Measurements from ENCODE around the gene PLK3.

Gene PLK3

DNA sequence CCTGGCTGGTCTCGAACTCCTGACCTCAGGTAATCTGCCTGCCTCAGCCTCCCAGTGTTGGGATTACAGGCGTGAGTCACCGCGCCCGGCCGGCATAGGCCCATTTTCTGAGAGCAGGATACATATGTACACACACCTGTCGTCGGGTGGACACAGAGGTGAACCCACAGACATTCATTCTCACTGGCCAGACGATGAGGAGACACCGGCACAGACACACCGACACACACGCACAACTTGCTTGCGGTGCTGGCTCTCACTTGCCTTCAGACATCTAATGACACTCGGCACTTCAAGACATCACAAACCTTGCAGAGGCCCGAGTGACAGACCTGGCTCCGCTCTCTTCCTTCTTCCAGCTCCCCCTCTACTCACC lies 42.3 kb downstream of the PLK3 start:
- H3K4me1 Mint-ChIP-seq (ENCODE audit: low read depth): no peaks in the 10 kb centered on the region
- peaks cover 28% of the 10 kb centered on the region for H3K27me3 Mint-ChIP-seq (ENCODE audit: low read depth)
- peak overlapping the region; percentile 14 for H3K4me3 Mint-ChIP-seq
- H3K27ac Mint-ChIP-seq: no peak overlapping the region
- peaks cover 5% of the 10 kb centered on the region for H3K36me3 Mint-ChIP-seq (ENCODE audit: low read depth)
- no peaks in the 10 kb centered on the region for H3K9me3 Mint-ChIP-seq

DNA sequence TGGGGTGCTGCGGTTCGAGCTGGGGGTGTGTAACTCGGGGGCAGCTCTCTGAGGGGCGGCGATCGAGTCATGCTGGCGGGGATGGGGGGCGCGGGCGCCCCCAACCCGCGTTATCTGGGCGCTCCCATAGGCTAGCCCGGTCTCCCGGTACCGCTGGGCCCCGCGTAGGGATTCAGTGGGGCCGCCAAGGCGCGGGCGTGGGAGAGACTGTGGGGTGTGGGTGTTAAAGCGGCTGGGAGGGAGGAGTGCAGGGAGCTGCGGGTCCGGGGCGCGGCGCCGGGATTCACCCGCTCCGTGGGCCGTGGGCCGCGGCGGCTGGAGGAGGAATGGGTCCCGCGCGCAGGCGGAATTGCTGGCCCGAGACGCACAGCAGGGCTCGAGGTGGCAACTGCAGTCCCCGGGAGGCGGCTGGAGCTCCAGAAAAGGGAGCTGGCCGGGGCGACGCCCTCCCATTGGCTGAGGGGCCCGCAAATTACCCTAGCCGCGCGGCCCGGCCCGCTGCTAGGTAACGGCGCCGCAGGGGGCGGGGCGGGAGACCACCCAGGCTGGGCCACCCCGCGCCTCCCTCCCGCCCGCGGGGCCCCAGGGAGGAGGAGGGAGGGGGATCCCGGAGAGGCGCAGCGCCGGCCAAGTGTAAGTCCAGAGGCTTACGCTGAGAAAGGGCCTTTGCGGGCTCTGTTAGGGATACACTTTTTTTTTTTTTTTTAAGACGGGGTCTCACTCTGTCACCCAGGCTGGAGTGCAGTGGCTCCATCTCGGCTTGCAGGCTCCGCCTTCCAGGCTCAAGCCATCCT lies 42.9 kb downstream of the PLK3 start, which contains the start of gene PTCH2:
Gene PTCH2 (minus strand): TSS at position 392 of the 794 bp plus-strand sequence. CDS start 321 bp downstream, at position 71.
- no peaks in the 10 kb centered on the region for H3K9me3 Mint-ChIP-seq
- no peaks in the 10 kb centered on the region for H3K4me1 Mint-ChIP-seq (ENCODE audit: low read depth)
- peaks cover 5% of the 10 kb centered on the region for H3K36me3 Mint-ChIP-seq (ENCODE audit: low read depth)
- H3K4me3 Mint-ChIP-seq: peak within 1 kb of the TSS; percentile 23
- peaks cover 28% of the 10 kb centered on the region for H3K27me3 Mint-ChIP-seq (ENCODE audit: low read depth)
- no peak within 1 kb of the TSS for H3K27ac Mint-ChIP-seq

DNA sequence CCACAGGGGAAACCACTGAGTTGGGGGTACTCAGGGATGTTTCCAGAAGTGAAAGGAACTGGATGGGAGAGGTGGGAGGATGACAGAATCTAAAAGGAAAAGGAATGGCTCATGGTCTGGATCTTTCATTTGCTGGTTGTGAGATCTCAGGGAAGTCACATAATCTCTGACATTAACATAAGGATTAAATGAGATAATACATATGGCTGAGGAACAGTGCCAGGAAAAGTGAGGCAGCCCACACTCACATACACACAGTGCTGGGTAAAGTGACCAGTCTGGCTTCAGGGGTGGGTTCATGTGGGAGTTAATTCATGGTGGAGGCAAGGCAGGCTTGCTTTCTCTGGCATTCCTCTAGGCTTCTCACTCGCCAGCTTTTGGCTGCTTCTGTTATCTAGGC lies 46.8 kb downstream of the PLK3 start:
- H3K4me3 Mint-ChIP-seq: no peak overlapping the region
- no peak overlapping the region for H3K27ac Mint-ChIP-seq
- H3K9me3 Mint-ChIP-seq: no peaks in the 10 kb centered on the region
- H3K36me3 Mint-ChIP-seq (ENCODE audit: low read depth): peaks cover 8% of the 10 kb centered on the region
- peaks cover 19% of the 10 kb centered on the region for H3K27me3 Mint-ChIP-seq (ENCODE audit: low read depth)
- H3K4me1 Mint-ChIP-seq (ENCODE audit: low read depth): no peaks in the 10 kb centered on the region

DNA sequence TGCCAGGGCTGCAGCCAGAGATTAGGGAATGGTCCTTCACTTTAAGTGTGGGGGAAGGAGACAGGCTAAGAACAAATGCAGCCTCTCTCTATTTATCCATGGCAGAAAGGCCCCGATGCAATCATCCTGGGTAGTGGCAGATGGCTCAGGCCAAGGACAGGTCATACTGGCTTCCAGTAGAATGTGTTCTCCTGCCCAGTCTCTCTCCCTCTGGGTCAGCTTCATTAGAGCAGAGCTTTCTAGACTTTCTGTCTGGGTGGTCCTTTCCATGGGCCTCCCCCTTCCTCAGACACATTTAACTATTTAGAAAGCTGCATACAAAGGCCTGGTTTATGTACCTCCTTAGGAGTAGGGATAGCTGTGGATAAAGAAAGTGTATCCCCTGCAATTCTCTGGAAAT lies 47.7 kb downstream of the PLK3 start:
- peaks cover 11% of the 10 kb centered on the region for H3K27me3 Mint-ChIP-seq (ENCODE audit: low read depth)
- no peak overlapping the region for H3K4me3 Mint-ChIP-seq
- H3K9me3 Mint-ChIP-seq: no peaks in the 10 kb centered on the region
- H3K27ac Mint-ChIP-seq: no peak overlapping the region
- no peaks in the 10 kb centered on the region for H3K4me1 Mint-ChIP-seq (ENCODE audit: low read depth)
- H3K36me3 Mint-ChIP-seq (ENCODE audit: low read depth): peaks cover 9% of the 10 kb centered on the region

DNA sequence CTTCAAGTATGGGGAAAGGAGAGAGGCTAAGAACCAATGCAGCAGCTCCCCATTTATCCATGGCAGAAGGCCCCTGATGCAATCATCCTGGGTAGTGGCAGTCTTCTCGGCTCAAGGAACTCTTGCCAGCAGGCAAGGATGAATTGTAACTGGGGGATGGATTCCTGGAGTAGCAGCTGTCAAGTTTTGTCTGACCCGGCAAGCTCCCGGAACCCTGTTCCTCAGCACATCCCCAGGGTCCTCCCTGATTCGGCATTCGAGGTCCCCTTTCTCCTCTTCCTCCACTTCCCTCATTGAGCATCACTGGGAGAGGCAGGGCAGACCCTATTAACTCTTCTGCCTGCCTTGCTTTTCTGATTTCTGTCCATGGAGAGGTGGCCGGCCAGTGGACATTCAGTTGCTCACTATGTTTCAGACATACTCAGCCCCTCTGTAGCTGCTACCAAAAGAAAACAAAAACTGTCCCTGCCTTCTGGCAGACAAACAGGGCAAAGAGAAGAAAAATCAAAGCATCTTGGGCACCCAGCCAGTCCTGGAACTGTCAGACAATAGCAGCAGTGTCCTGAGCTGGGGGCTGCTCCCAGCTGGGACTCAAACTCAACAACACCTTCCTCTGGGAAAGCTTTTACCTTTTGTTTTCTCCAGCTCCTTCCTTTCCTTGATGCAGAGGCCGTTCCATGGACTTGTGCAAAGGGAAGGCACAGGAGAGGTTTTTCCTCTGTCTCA lies 48.4 kb downstream of the PLK3 start:
- Mint-ChIP-seq H3K9me3 (no peaks in the 10 kb centered on the region), H3K4me3 (no peak overlapping the region), H3K36me3 (ENCODE audit: low read depth) (peaks cover 12% of the 10 kb centered on the region), H3K27ac (peak overlapping the region; percentile 12), H3K27me3 (ENCODE audit: low read depth) (peaks cover 11% of the 10 kb centered on the region), H3K4me1 (ENCODE audit: low read depth) (no peaks in the 10 kb centered on the region)

DNA sequence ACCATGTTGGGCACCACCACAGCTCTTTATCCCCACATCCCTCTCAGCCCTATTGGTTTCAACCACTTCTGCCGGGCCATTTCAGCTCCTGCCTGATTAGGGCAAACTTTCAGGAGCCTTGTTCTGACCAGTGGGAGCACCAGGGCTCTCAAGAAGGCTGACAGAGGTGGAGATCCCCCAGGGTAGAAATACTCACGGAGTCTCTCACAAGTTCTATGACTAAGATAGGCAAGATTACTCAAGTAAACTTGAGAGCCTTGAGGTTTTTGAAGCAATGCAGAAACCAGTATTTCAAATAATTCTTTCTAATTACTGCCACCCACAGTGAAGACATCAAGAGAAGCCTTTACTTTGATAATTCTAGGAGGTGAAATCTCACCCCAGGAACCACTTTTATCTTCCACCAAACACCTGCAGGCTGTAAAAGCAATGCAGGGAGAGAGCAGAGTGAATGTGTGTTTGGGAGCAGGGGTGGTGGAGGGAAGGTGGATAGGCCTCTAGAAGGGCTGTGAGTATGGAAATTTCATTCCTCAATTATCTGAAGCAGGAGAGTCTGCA lies 49.5 kb downstream of the PLK3 start:
- no peaks in the 10 kb centered on the region for H3K4me1 Mint-ChIP-seq (ENCODE audit: low read depth)
- H3K4me3 Mint-ChIP-seq: no peak overlapping the region
- peaks cover 8% of the 10 kb centered on the region for H3K36me3 Mint-ChIP-seq (ENCODE audit: low read depth)
- H3K27me3 Mint-ChIP-seq (ENCODE audit: low read depth): peaks cover 1% of the 10 kb centered on the region
- H3K9me3 Mint-ChIP-seq: no peaks in the 10 kb centered on the region
- no peak overlapping the region for H3K27ac Mint-ChIP-seq

DNA sequence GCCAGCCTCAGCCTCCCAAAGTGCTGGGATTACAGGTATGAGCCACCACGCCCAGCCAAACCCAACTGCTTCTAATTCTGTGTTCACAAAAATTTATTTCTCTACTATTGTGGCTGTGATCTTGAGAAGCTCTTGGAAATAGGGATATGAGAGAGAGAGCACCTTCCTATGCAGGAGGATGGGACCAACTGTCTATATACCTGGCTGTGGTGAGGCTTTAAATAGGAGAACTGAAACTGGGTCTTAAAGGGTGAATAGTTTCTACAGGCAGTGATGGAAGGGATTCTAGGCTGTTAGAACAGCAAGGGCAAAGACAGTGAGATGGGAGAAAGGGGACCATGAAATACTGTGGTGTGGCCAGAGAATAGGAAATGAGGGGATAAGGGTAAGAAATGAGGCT lies 51.1 kb downstream of the PLK3 start:
- H3K4me3 Mint-ChIP-seq: no peak overlapping the region
- no peaks in the 10 kb centered on the region for H3K9me3 Mint-ChIP-seq
- no peaks in the 10 kb centered on the region for H3K27me3 Mint-ChIP-seq (ENCODE audit: low read depth)
- no peaks in the 10 kb centered on the region for H3K4me1 Mint-ChIP-seq (ENCODE audit: low read depth)
- H3K36me3 Mint-ChIP-seq (ENCODE audit: low read depth): peaks cover 8% of the 10 kb centered on the region
- no peak overlapping the region for H3K27ac Mint-ChIP-seq

DNA sequence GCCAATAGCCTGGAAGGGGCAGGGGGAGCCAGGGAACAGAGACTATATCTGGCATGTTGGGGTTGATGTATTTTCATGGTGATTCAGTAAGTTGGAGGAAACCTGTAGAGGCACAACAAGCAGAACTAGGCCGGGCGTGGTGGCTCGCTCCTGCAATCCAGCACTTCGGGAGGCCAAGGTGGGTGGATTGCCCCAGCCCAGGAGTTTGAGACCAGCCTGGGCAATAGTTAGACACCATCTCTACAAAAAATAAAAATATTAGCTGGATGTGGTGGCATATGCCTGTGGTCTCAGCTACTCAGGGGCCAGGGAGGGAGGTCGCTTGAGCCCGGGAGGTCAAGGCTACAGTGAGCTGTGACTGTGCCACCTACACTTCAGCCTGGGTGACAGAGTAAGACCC lies 53.0 kb downstream of the PLK3 start:
- H3K9me3 Mint-ChIP-seq: no peaks in the 10 kb centered on the region
- H3K4me1 Mint-ChIP-seq (ENCODE audit: low read depth): no peaks in the 10 kb centered on the region
- no peak overlapping the region for H3K4me3 Mint-ChIP-seq
- H3K36me3 Mint-ChIP-seq (ENCODE audit: low read depth): peaks cover 14% of the 10 kb centered on the region
- no peak overlapping the region for H3K27ac Mint-ChIP-seq
- no peaks in the 10 kb centered on the region for H3K27me3 Mint-ChIP-seq (ENCODE audit: low read depth)

DNA sequence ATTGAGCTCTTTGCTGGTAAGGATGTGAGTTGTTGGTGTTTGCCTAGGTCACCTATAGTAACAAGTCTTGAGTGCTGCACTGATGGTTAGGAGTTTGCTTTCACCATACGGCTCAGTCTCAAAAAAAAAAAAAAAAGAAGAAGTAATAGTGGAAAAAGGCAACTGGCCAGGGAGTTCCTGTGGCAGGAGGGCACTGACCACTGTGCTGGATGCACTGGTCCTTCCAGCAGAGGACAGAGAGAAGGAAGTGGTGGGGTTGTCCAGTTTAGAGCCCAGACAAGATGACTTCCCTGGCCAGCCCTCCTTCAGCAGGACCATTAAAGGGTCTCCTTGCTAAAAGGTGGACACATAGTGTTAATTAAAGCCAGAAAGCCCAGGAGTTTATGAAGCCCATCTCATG lies 54.8 kb downstream of the PLK3 start:
- no peak overlapping the region for H3K4me3 Mint-ChIP-seq
- no peaks in the 10 kb centered on the region for H3K4me1 Mint-ChIP-seq (ENCODE audit: low read depth)
- no peaks in the 10 kb centered on the region for H3K9me3 Mint-ChIP-seq
- peaks cover 14% of the 10 kb centered on the region for H3K36me3 Mint-ChIP-seq (ENCODE audit: low read depth)
- H3K27me3 Mint-ChIP-seq (ENCODE audit: low read depth): no peaks in the 10 kb centered on the region
- H3K27ac Mint-ChIP-seq: no peak overlapping the region

Measured in T-helper 1 cell treated with Interleukin-12 subunit alpha and Interleukin-12 subunit beta and Interleukin-4 antibody, amounts not matched to agents 30 μg/mL and 1 μg/mL, for 36 hours (primary cell).